OCI-LY1 (cell line): ENCODE measurements around the gene PLEKHA7.

ENCODE experiments used
- H2AFZ ChIP-seq: fragments of 200-600 bp; sonication (generic), shearing (Covaris generic); 2 replicates; pipeline ENCODE4 v1.6.0; 2014; ENCODE audit warnings: antibody characterized with exemption, mild to moderate bottlenecking, low read length
- H3F3A ChIP-seq: fragments of 200-600 bp; sonication (generic), shearing (Covaris generic); 2 replicates; pipeline ENCODE4 v1.6.0; 2014; ENCODE audit warnings: mild to moderate bottlenecking, antibody characterized with exemption, low read length, moderate library complexity; ENCODE audit not compliant: insufficient read depth
- H3K27ac ChIP-seq: fragments of 200-600 bp; sonication (generic); 2 replicates; pipeline ENCODE4 v1.5.1; 2014; ENCODE audit warnings: low read length, mixed run types, mild to moderate bottlenecking, low read depth; ENCODE audit not compliant: poor library complexity, severe bottlenecking
- H3K27me3 ChIP-seq: fragments of 200-600 bp; sonication (generic); 2 replicates; pipeline ENCODE4 v1.6.0; 2014; ENCODE audit warnings: antibody characterized with exemption, mild to moderate bottlenecking, low read length, moderate library complexity; ENCODE audit not compliant: insufficient read depth
- H3K36me3 ChIP-seq: fragments of 200-600 bp; sonication (generic); 2 replicates; pipeline ENCODE4 v1.6.1; 2014; ENCODE audit warnings: mild to moderate bottlenecking, antibody characterized with exemption, low read length, moderate library complexity, mixed read lengths; ENCODE audit not compliant: insufficient read depth
- H3K4me1 ChIP-seq: fragments of 200-600 bp; sonication (generic); 2 replicates; pipeline ENCODE4 v1.5.1; 2014; ENCODE audit warnings: mild to moderate bottlenecking, low read length, moderate library complexity; ENCODE audit not compliant: insufficient read depth, severe bottlenecking
- H3K4me2 ChIP-seq: fragments of 200-600 bp; sonication (generic), shearing (Covaris generic); 2 replicates; pipeline ENCODE4 v1.6.1; 2014; ENCODE audit warnings: low read length
- H3K4me3 ChIP-seq: fragments of 200-600 bp; sonication (generic); 2 replicates; pipeline ENCODE4 v1.5.1; 2014; ENCODE audit warnings: low read length, low read depth, mild to moderate bottlenecking, mixed read lengths; ENCODE audit not compliant: poor library complexity, severe bottlenecking
- H3K79me2 ChIP-seq: fragments of 200-600 bp; shearing (Covaris generic); 2 replicates; pipeline ENCODE4 v1.6.1; 2016; ENCODE audit warnings: mixed run types, low read length, mixed read lengths; ENCODE audit not compliant: insufficient read depth
- H3K9ac ChIP-seq: fragments of 200-600 bp; sonication (generic), shearing (Covaris generic); 2 replicates; pipeline ENCODE4 v1.6.1; 2014; ENCODE audit warnings: mild to moderate bottlenecking, low read length, mixed read lengths
- H3K9me2 ChIP-seq: fragments of 200-600 bp; sonication (generic), shearing (Covaris generic); 2 replicates; pipeline ENCODE4 v1.6.1; 2014; ENCODE audit warnings: low read depth, mild to moderate bottlenecking, low read length, mixed read lengths
- H3K9me3 ChIP-seq: fragments of 200-600 bp; shearing (Covaris generic); 2 replicates; pipeline ENCODE4 v1.6.1; 2014; ENCODE audit warnings: low read length, mixed read lengths
- H4K20me1 ChIP-seq: fragments of 200-600 bp; sonication (generic), shearing (Covaris generic); 2 replicates; pipeline ENCODE4 v1.6.0; 2016; ENCODE audit warnings: mild to moderate bottlenecking, low read length; ENCODE audit not compliant: insufficient read depth
- CTCF ChIP-seq: fragments of 200-600 bp; sonication (generic), shearing (Covaris generic); IDR thresholded peaks from 2 replicates; pipeline ENCODE4 v1.5.1; 2017; ENCODE audit warnings: mild to moderate bottlenecking, antibody characterized with exemption, low read length, moderate library complexity, mixed read lengths
- EZH2 ChIP-seq: fragments of 200-600 bp; sonication (generic), shearing (Covaris generic); IDR thresholded peaks from 2 replicates; pipeline ENCODE4 v1.8.0; 2017; ENCODE audit warnings: borderline replicate concordance, mixed run types, mild to moderate bottlenecking, antibody characterized with exemption, low read length, moderate library complexity, mixed read lengths

PLEKHA7 gene

GRCh38 chr11:16841984-16842383 lies 172.2 kb downstream of the PLEKHA7 start:
- Histone ChIP-seq H3K27me3 (no peaks in the 10 kb centered on the region; the same call in 1 of the 2 replicates), H3K4me1 (no peaks in the 10 kb centered on the region), H3K27ac (no peak overlapping the region), H2AFZ (no peak overlapping the region), H4K20me1 (no peaks in the 10 kb centered on the region), H3K79me2 (no peaks in the 10 kb centered on the region), H3K9me3 (no peaks in the 10 kb centered on the region), H3K9ac (no peak overlapping the region), H3K4me2 (no peak overlapping the region), H3K9me2 (no peaks in the 10 kb centered on the region), H3K36me3 (no peaks in the 10 kb centered on the region), H3K4me3 (no peak overlapping the region), H3F3A (no peaks in the 10 kb centered on the region)
- TF ChIP-seq EZH2 = no peak
- no peak for TF ChIP-seq CTCF

- Histone ChIP-seq H3K27ac (no peak overlapping the region), H3K36me3 (no peaks in the 10 kb centered on the region), H3K79me2 (no peaks in the 10 kb centered on the region), H4K20me1 (no peaks in the 10 kb centered on the region), H3F3A (no peaks in the 10 kb centered on the region), H3K4me1 (no peaks in the 10 kb centered on the region), H3K27me3 (no peaks in the 10 kb centered on the region; the same call in 1 of the 2 replicates), H3K4me2 (no peak overlapping the region), H3K9me2 (no peaks in the 10 kb centered on the region), H3K9me3 (no peaks in the 10 kb centered on the region), H3K4me3 (no peak overlapping the region), H3K9ac (no peak overlapping the region), H2AFZ (no peak overlapping the region)
- TF ChIP-seq EZH2 (no peak), CTCF (no peak)
Observed at GRCh38 chr11:16841481-16841880, 172.7 kb downstream of the PLEKHA7 start.

- Histone ChIP-seq H3K4me2 (no peak overlapping the region), H3K27me3 (no peaks in the 10 kb centered on the region; the same call in 1 of the 2 replicates), H3K9me3 (no peaks in the 10 kb centered on the region), H3K79me2 (no peaks in the 10 kb centered on the region), H3K9me2 (no peaks in the 10 kb centered on the region), H3K4me3 (no peak overlapping the region), H3K4me1 (no peaks in the 10 kb centered on the region), H3F3A (no peaks in the 10 kb centered on the region), H3K27ac (no peak overlapping the region), H2AFZ (no peak overlapping the region), H3K9ac (no peak overlapping the region), H3K36me3 (no peaks in the 10 kb centered on the region), H4K20me1 (no peaks in the 10 kb centered on the region)
- no peak for TF ChIP-seq EZH2
- no peak for TF ChIP-seq CTCF
Observed at GRCh38 chr11:16840951-16841350, 173.3 kb downstream of the PLEKHA7 start.
